ENCODE measurements around the gene PPEF1. TPM values are rescaled to one million over a fixed set of nuclear protein-coding genes. Genes with fewer than 3 reads are reported as not detected.

PPEF1 gene
- total and polyA plus RNA-seq, 9 of the 15 experiments (the other 6 are each of a cell fraction or from before 2014, with no cell fraction given) = not detected

DNA sequence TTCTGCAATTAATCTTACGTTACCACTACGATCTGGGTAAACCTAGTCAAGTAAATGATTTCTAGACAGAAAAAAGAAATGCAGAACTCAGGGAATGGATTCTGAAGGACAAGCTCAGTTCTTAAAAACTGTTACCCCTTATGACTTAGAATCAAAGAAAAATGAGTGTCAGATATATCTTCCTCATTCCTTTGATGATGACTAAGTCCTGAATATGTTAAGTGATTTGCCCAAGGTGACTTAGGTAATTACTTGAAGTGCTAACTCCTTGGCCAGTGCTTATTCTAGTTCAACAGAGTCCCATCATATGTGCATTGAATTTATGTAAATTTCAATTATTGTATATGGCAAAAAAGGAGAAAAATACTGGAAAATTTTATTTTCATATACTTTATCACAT lies 92.5 kb downstream of the PPEF1 start (continued):
- TF ChIP-seq, protein P1, sequence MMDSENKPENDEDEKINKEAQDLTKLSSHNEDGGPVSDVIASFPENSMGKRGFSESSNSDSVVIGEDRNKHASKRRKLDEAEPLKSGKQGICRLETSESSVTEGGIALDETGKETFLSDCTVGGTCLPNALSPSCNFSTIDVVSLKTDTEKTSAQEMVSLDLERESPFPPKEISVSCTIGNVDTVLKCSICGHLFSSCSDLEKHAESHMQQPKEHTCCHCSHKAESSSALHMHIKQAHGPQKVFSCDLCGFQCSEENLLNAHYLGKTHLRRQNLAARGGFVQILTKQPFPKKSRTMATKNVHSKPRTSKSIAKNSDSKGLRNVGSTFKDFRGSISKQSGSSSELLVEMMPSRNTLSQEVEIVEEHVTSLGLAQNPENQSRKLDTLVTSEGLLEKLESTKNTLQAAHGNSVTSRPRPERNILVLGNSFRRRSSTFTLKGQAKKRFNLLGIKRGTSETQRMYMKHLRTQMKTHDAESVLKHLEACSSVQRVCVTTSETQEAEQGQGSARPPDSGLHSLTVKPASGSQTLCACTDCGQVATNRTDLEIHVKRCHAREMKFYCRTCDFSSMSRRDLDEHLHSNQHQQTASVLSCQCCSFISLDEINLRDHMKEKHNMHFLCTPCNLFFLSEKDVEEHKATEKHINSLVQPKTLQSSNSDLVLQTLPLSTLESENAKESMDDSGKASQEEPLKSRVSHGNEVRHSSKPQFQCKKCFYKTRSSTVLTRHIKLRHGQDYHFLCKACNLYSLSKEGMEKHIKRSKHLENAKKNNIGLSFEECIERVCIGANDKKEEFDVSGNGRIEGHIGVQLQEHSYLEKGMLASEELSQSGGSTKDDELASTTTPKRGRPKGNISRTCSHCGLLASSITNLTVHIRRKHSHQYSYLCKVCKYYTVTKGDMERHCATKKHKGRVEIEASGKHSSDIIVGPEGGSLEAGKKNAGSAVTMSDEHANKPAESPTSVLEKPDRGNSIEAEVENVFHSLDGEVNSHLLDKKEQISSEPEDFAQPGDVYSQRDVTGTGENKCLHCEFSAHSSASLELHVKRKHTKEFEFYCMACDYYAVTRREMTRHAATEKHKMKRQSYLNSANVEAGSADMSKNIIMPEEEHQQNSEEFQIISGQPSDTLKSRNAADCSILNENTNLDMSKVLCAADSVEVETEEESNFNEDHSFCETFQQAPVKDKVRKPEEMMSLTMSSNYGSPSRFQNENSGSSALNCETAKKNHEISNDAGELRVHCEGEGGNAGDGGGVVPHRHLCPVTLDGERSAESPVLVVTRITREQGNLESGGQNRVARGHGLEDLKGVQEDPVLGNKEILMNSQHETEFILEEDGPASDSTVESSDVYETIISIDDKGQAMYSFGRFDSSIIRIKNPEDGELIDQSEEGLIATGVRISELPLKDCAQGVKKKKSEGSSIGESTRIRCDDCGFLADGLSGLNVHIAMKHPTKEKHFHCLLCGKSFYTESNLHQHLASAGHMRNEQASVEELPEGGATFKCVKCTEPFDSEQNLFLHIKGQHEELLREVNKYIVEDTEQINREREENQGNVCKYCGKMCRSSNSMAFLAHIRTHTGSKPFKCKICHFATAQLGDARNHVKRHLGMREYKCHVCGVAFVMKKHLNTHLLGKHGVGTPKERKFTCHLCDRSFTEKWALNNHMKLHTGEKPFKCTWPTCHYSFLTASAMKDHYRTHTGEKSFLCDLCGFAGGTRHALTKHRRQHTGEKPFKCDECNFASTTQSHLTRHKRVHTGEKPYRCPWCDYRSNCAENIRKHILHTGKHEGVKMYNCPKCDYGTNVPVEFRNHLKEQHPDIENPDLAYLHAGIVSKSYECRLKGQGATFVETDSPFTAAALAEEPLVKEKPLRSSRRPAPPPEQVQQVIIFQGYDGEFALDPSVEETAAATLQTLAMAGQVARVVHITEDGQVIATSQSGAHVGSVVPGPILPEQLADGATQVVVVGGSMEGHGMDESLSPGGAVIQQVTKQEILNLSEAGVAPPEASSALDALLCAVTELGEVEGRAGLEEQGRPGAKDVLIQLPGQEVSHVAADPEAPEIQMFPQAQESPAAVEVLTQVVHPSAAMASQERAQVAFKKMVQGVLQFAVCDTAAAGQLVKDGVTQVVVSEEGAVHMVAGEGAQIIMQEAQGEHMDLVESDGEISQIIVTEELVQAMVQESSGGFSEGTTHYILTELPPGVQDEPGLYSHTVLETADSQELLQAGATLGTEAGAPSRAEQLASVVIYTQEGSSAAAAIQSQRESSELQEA (IDR thresholded peaks at IDR 0.05; ENCODE audit: low read depth) = no peak
- TF ChIP-seq ETV6 (IDR thresholded peaks at IDR 0.05; ENCODE audit: borderline replicate concordance in 1 of 2, low read depth in 2 of 2, low read length in 1 of 2) = no peak
- no peak for TF ChIP-seq ETV6 (CRISPR knock-in tag; IDR thresholded peaks at IDR 0.05; ENCODE audit: borderline replicate concordance)
- no peak for TF ChIP-seq ZC3H8 (IDR thresholded peaks at IDR 0.05)
- TF ChIP-seq SUPT5H (IDR thresholded peaks at IDR 0.05) = no peak
- no peak for TF ChIP-seq ELF2 (CRISPR knock-in tag; IDR thresholded peaks at IDR 0.05)
- TF ChIP-seq NR2C2 (CRISPR knock-in tag; IDR thresholded peaks at IDR 0.05) = no peak
- no peak for TF ChIP-seq NR2C2 (tag; IDR thresholded peaks at IDR 0.05)
- TF ChIP-seq NRF1 (conservative IDR thresholded peaks at IDR 0.05 in 1 of 2, IDR thresholded peaks at IDR 0.05 in 1 of 2) = no peak
- no peak for TF ChIP-seq ELF4 (CRISPR knock-in tag; IDR thresholded peaks at IDR 0.05)
- no peak for TF ChIP-seq ILF3 (IDR thresholded peaks at IDR 0.05; ENCODE audit: borderline replicate concordance)
- no peak for TF ChIP-seq ZEB2 (IDR thresholded peaks at IDR 0.05)
- no peak for TF ChIP-seq GATAD2A (IDR thresholded peaks at IDR 0.05)
- no peak for TF ChIP-seq ZNF143 (CRISPR knock-in tag; IDR thresholded peaks at IDR 0.05)
